ENCODE measurements around the gene CAV1.

Gene CAV1

DNA sequence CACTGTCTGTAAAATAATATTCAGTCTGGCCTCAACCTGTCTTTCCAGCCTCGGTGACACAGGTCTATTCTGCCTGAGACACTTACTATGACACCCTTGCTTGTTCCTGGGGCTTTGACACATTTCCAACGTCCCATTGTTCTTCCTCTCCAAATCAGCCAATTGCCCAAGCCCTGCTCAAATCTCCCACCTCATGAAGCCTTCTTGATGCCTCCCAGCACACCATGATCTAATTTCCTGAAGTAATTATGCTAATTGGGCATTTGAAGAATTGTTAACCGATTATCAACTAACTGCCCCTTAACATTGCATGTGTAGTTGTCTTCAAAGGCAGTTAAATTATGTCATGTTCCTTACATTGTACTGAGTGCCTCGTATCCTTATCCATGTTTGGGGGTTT, 33.1 kb downstream of the CAV1 start:
- DNase-seq (ENCODE audit: low spot score) = no peak

DNA sequence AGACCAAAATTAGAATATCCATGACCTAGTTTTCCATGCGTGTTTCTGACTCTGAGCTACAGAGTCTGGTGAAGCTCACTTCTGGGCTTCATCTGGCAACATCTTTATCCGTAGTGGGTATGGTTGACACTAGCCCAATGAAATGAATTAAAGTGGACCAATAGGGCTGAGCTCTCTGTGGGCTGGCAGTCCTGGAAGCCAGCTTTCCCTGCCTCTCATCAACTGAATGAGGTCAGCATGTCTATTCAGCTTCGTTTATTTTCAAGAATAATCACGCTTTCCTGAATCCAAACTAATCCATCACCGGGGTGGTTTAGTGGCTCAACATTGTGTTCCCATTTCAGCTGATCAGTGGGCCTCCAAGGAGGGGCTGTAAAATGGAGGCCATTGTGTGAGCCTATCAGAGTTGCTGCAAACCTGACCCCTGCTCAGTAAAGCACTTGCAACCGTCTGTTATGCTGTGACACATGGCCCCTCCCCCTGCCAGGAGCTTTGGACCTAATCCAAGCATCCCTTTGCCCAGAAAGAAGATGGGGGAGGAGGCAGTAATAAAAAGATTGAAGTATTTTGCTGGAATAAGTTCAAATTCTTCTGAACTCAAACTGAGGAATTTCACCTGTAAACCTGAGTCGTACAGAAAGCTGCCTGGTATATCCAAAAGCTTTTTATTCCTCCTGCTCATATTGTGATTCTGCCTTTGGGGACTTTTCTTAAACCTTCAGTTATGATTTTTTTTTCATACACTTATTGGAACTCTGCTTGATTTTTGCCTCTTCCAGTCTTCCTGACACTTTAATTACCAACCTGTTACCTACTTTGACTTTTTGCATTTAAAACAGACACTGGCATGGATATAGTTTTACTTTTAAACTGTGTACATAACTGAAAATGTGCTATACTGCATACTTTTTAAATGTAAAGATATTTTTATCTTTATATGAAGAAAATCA, 35.5 kb downstream of the CAV1 start:
- no peak for DNase-seq (ENCODE audit: low spot score)

DNA sequence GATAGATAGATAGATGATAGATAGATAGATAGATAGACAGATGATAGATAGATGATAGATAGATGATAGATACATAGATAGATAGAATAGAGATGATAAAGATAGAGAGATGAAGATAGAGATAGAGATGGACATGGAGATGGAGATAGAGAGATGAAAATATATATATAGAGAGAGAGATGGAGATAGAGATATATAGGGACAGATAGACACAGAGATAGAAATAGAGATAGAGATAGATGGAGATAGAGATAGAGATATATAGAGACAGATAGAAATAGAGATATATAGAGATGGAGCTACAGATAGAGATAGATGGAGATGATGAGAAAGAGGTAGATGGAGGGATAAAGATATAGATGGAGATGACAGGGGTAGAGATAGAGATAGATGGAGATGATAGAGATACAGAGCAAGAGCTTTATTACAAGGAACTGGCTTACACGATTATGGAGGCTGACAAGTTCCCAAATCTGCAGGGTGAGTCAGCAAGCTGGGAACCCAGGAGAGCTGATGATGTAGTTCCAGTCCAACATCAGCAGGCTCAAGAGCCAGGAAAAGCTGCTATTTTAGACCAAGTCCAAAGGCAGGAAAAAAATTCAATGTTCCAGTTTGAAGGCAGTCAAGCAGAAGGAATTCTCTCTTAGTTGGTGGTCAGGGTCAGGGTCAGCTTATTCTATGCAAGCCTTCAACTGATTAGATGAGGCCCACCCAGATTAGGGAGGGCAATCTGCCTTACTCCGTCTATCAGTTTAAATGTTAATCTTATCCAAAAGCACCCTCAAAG, 37.1 kb downstream of the CAV1 start:
- DNase-seq (ENCODE audit: low spot score) = no peak

DNA sequence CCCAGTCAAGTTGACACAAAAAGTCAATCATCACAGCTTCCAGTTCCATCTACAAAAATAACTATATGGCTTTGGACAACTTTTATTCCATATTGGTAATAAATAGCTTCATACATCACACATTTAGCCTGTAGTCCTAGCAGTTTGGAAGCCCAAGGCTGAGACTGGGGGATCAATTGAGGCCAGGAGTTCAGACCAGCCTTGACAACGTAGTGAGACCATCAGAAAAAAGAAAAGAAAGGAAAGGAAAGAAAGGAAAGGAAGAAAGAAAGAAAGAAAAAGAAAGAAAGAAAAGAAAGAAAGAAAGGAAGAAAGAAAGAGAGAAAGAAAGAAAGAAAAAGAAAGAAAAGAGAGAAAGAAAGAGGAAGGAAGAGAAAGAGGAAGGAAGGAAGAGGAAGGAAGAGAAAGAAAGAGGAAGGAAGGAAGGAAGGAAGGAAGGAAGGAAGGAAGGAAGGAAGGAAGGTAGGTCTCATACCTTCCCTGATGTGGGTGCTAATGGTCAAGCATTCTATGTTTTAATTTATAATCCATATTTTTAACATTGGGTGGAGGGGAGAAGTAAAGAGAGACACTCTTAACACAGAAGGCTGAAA, 37.8 kb downstream of the CAV1 start:
- no peak for DNase-seq (ENCODE audit: low spot score)

DNA sequence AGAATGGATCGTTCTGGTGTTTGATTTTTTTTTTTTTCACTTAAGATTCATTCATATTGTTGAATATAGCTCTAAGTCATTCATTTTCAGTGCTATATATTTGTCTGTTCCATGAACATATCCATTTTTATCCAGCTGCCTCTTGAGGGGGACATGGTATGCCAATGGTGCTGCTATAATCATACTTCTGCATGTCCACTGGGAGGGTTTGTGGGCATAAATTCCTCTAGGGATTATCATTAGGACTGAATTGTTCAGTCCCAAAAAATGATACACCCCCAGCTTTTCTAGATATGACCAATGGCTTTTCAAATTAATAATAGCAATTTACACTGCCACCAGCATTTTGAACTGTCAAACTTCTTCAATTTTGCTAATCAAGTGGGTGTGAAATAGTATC, 41.1 kb downstream of the CAV1 start:
- no peak for DNase-seq (ENCODE audit: low spot score)

DNA sequence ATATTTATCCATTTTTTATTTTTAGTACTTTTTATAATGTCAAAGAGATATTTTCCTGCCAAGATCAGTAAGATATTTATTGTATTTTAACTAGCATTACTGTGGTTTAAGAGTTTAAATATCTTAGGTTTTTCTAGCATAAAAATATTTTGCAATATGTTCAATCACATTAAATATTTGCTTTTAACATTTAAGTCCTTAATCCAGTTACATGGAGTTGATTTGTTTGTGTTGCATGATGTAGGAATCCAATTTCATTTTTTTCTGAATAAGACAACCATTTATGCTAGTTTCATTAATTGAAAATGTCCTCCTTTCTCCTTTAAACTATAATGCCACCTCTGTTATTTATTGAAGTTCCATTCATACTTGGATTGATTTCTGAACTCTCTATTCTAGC, 41.8 kb downstream of the CAV1 start:
- DNase-seq (ENCODE audit: low spot score) = no peak

DNA sequence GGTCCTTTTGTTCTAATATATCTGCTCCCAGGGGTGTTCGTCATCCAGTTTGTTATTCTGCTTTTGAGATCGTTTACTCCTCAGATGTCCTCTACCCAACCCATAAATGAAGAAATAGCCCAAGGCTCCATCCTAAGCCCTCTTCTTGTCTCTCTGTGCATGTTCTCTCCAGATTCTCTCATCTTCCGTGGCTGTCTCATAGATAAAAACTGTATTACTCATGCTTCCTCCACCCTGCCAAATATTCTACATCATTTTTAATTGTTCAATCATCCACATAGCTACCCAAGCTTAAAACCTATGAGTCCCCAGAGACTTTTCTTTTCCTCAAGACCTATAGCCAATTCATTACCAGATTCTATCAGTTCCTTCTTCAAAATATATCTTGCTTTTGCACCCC, 44.9 kb downstream of the CAV1 start:
- DNase-seq (ENCODE audit: low spot score) = peak; percentile 66

DNA sequence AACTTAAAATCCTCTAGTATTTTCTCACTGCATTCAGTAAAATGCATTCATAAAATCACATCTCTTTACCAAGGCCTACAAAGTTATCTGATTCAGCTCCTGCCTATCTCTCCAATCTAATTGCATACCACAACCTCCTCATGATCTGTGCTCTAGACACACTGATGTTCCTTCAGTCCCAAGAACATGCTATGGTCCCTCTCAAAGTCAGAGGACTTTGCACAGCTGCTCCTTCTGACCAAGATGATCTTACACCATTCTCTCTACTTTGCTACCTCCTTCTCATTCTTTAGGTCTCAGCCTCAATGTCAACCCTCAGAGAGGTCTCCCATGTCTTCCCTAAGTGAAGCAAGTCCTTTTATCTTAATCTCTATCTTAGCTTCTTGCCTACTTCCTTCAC, 45.5 kb downstream of the CAV1 start:
- no peak for DNase-seq (ENCODE audit: low spot score)

DNA sequence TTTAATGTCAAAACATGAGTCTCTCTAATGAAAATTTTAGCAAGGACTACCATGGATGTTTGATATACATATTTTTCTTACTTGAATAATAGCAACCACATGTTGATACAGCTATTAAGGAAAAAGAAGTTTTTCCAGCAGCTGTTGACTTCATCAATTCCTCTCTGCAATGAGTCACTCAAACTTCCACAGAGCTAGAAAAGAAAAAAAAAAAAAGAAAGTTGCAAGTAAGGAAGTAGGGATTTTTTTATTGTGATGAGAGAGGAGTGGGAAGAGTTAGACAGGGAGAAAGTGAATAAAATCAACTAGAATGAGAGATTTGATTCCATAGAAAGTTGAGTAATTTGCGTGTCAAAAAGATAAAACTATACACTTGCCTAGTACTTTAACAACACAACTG, 46.2 kb downstream of the CAV1 start:
- peak; percentile 48 for DNase-seq (ENCODE audit: low spot score)

DNA sequence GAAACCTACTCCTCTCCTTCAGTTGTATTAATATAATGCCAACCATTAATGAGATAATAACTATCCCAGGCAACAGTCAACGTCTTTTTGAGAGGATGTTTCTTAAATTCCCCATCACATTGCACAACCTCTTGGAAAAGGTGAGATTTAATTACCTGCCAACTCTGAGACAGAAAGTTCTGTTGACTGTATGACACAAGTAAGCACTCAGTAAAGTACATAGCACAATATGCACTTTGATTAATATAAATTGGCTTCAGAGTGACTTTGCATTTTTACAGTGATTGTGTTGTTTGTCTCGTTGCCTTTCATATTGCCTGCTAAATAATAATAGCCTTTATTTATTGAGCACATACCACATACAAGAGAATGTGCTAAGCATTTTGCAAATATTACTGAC, 46.7 kb downstream of the CAV1 start:
- no peak for DNase-seq (ENCODE audit: low spot score)

DNA sequence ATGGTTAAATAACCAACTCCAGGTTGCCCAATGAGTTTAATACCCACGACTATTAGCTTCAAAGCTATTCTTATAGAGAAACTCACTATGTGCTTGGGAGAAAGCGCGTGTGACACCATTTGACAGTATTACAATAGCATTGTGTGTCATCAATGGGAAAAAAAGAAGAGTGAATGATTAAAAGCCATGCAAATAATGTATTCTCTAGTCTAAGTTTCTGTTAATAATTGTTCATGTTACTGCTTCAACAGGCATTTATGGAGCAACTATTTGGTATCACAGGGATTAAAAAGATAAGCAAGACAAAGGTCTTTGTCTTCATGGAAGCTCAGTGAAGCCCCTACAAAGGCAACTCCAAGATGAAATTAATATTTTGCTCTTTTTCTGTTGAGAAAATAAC, 47.2 kb downstream of the CAV1 start:
- no peak for DNase-seq (ENCODE audit: low spot score)

DNA sequence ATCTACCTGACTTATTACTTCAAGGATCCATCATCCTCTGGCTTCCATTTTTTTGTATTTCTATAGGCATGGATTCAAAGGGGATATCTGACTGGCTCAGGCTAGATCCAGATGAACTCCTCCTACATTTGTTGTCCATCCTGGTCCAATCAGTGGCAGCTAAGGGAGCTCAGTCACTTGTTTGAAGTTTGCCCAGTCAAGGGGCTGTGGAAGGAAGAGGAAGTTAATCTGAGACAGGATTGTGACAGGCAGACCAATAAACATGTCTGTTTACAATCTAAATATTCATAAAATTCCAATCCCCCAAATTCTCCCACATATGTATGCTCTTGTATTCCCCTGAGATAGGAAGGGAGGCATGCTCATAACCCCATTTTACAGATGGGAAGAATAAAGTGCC, 48.7 kb downstream of the CAV1 start:
- DNase-seq (ENCODE audit: low spot score) = no peak

DNA sequence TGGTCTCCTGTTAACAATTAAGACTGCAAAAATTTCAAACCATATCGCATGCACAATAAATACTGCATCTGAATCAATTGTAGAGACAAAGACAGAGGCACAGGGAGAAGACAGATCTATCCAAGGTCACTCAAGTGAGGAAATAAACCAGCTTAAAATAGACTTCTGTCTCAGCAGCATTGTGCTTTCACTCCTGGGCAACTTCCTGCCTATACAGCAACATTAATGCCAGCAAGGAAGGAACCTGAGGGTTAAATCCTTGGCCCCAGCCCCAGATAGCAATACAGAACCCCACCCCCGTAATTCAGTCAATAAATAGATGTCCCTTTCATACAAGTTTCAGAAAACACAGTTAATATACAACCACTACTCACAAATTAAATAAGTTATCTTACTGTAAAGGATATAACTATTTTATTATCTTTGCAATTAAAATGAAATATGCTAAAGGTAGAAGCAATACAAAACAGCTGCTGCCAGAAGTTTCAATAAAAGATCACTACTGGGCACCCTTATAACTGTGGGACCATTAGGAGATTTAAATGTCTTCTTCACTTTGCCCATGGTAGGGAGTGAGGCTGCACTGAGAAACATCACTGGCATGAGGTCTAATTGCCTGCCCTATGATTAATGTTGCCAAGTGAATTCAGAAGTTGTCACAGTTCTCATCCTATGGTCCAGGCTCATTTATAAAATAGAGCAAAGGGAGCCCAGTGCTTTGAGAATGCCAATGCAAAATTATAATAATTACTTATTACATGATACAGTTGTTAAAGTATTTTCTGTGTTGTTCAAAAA, 49.4 kb downstream of the CAV1 start:
- no peak for DNase-seq (ENCODE audit: low spot score)

DNA sequence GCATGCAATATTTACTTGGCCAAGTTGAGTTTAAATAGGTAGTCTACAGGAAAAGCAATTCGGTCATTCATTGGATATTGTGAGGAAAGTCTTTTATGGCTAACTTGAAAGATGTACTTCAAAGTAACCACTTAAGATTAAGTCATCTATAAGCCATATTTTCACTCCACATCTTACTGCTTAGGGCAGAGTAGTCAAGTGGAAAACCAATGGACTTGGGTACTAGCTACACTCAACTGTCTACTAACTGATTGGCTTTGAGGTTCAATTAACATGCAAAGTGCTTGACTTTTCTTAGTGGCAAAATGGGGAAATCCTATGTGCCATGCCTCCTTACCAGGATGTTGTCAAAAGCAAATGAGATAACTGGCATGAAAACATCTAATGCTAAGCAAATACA, 51.0 kb downstream of the CAV1 start:
- no peak for DNase-seq (ENCODE audit: low spot score)

DNA sequence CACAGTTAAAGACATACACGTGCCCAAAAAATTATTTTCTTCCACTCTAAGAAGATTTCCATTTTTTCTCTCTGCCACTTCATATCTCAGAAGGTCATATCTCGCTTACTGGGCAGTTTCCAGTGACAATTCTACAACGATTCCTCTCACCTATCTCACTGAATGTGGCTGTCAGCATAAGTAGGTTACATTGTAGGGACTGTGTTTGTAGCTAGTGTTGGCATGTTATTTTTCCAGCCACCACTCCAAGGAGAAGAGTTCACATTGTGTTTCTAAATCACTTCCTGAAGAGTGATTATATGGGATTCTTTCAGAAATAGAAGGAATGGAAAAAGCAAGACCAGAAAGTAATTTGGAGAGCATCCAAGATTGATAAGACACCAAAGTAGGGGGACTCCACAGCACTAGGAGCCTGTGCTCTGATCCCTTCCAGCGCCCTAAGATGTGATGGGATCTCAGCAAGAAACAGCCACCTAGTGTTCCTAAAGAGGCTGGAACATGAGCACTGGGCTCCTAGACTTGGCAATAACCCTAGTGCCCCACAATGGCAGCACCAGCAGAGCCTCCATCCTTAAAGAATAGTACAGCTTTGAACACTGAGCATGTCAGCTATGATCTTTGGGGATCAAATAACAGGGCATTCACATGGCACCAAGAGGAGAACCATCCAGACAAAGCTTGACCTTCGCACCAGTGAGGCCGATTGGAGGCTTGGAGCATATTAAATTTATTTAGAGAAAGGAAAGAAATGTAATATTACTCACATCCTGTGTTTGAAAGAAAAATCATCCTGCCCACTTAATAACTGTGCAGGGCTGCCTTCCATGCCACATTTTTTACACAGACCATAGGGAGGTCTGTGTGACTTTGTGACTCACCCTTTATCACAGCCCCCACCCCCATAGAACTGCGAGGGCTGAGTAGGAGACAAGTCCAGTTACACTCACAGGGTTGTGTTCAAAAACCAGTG, 51.8 kb downstream of the CAV1 start:
- DNase-seq (ENCODE audit: low spot score) = peak; percentile 70

DNA sequence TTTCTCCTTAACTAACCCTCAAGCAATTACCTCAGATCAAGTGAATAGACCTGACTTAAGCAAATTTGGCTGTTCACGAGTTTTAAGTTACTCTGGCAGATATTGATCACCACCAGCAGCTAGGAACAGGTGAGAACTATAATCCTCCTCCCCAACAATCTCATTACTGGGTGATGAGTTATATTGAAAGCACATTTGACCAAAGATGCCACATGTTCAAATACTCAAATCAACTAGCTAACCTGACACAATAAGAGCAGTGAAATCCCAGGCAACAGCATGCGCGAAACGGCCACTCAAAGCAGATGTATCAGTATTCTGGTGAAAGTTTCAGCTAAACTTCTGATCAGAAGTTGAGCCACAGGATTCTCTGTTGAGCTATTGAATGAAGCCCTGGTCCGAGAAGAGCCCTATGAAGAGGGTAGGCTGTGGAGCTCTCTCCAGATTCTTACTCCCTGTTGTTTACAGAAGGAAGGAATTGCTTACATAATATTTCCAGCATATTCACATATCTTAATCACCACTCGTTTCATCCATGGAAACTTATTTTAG, 52.6 kb downstream of the CAV1 start:
- DNase-seq (ENCODE audit: low spot score) = no peak

DNA sequence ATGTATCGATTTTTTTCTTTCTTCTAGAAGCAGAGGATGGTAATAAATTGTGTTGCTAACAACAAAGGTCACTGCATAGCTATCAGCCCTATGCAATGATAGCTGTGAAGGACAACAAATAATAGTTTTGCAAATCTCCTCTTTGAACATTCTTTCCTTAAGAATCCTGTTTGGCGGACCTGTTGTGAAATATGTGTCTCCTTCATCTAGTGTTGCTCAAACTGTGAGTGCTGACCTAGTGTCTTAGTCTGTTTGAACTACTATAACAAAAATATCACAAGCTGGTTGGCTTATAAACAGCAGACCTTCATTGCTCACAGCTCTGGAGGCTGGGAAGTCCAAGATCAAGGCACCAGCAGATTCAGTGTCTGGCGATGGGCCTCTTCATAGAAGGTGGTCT, 53.7 kb downstream of the CAV1 start:
- DNase-seq (ENCODE audit: low spot score) = no peak

DNA sequence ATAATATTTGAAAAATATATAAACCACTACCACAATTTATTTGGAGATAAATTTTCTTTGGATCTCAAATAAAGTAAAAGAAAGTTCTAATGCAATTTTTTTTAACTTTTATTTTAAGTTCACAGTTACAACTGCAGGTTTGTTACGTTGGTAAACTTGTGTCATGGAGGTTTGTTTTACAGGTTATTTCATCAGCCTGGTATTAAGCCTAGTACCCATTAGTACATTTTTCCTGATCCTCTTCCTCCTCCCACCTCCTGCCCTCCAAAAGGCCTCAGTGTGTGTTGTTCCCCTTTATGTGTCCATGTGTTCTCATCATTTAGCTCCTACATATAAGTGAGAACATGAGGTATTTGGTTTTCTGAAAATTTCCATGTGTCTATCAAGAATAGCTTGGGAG, 54.5 kb downstream of the CAV1 start:
- no peak for DNase-seq (ENCODE audit: low spot score)

DNA sequence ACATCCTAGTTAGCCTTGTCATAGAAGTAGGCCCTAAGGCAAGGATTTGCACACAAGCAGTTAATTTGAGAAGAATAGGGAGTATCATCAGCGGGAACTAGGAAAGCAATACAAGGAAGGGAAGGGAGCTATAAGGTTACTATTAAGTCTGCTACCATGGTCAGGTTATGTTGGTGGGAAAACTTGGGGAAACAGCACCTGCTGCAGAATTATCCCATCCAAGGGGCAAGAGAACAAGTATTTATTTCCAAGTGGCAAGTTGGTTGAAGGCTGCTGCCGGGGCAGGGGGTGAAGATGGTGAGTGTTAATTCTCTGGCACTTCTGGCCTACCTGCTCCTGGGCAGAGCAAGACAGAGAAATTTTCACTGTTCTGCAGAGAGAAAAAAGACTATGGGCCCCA, 55.0 kb downstream of the CAV1 start:
- DNase-seq (ENCODE audit: low spot score) = no peak

DNA sequence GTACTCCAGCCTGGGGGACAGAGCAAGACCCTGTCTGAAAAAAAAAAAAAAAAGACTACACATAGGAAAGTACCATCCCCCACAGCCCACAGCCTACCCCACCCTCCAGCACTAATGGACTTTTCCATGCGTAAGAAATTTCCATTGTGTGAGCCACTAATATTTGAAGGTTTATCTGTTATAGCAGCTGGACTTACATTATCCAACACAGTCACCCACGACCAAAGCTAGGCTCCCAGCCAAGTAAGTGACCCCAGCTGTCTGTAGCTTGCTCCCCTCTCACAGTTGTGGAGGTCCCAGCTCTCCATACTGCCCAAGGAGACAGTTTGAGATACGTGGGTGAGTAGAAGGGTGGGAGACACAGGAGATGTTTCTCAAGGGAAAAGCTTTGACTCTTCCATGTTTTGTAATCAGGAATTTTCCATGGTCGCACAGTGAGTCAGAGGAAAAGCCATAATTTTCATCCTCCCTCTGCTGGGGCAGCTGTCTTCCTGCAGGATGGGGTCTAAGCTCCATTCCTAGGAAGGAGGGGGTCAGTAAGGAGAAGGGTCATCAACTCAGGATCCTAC, 57.4 kb downstream of the CAV1 start:
- DNase-seq (ENCODE audit: low spot score) = peak; percentile 24
